ENCODE data around the gene GPSM1.

DNA sequence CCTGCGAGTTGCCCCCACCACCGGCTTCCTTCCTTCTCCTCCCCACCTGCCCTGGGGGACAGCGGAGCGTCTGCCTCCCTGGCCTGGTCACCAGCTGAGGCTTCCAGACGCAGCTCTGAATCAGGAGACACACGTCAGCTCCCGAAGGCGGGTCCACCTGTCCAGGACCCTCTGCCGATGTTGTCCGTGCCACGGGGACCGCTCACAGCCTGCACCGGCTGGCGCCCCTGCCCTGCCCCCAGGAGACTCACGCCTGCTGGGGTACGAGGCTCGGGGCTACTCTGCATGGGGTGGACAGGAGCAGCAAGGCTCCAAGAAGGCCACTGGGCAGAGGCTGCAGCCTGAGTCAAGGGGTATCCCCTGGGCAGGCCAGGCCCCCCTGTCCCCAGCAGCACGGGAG, 21.5 kb upstream of the GPSM1 start:
- TF ChIP-seq, protein P1, sequence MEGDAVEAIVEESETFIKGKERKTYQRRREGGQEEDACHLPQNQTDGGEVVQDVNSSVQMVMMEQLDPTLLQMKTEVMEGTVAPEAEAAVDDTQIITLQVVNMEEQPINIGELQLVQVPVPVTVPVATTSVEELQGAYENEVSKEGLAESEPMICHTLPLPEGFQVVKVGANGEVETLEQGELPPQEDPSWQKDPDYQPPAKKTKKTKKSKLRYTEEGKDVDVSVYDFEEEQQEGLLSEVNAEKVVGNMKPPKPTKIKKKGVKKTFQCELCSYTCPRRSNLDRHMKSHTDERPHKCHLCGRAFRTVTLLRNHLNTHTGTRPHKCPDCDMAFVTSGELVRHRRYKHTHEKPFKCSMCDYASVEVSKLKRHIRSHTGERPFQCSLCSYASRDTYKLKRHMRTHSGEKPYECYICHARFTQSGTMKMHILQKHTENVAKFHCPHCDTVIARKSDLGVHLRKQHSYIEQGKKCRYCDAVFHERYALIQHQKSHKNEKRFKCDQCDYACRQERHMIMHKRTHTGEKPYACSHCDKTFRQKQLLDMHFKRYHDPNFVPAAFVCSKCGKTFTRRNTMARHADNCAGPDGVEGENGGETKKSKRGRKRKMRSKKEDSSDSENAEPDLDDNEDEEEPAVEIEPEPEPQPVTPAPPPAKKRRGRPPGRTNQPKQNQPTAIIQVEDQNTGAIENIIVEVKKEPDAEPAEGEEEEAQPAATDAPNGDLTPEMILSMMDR (IDR thresholded peaks at IDR 0.05) = no peak
- TF ChIP-seq POLR2A (IDR thresholded peaks at IDR 0.05) = no peak

Measured in sigmoid colon (tissue), 3 donors.